UCSD-AML1 (cell line): Measurements from ENCODE around the gene ZNF717.
"Not testable (repeated sequence)": the region's sequence is repeated elsewhere in the genome, so short reads cannot be mapped to it uniquely, and the experiment has no call there.

Source experiments
- DNase-seq: peaks from one replicate; lab custom pipeline; 2025; ENCODE audit not compliant: unreplicated experiment; lab: John Stamatoyannopoulos, UW

ZNF717 gene

GRCh38 chr3:75785081-75785755 is at the start of gene ZNF717:
ZNF717 (minus strand) TSS chr3:75785549; CDS start chr3:75783362, 2,187 bp downstream.
- DNase-seq, result peak; percentile 92

GRCh38 chr3:75831076-75831475 is 45.7 kb upstream of the ZNF717 start:
- DNase-seq, result not testable (repeated sequence)

- not testable (repeated sequence) for DNase-seq
Observed at GRCh38 chr3:75818019-75818418, 32.7 kb upstream of the ZNF717 start.

GRCh38 chr3:75816287-75817180 is 31.2 kb upstream of the ZNF717 start:
- not testable (repeated sequence) for DNase-seq

- no peak for DNase-seq
Observed at GRCh38 chr3:75814797-75815196, 29.4 kb upstream of the ZNF717 start.

GRCh38 chr3:75782506-75782905 is 2.8 kb downstream of the ZNF717 start:
- no peak for DNase-seq

- no peak for DNase-seq
Observed at GRCh38 chr3:75781079-75781745, 4.1 kb downstream of the ZNF717 start.

- not testable (repeated sequence) for DNase-seq
Observed at GRCh38 chr3:75777742-75778141, 7.6 kb downstream of the ZNF717 start.

GRCh38 chr3:75771631-75772030 is 13.7 kb downstream of the ZNF717 start:
- not testable (repeated sequence) for DNase-seq

GRCh38 chr3:75768303-75769017 is 16.9 kb downstream of the ZNF717 start:
- DNase-seq, result no peak

- DNase-seq, result no peak
Observed at GRCh38 chr3:75737831-75738493, 47.4 kb downstream of the ZNF717 start.

GRCh38 chr3:75727985-75728384 is 57.4 kb downstream of the ZNF717 start:
- DNase-seq, result no peak

- no peak for DNase-seq
Observed at GRCh38 chr3:75692061-75692460, 93.3 kb downstream of the ZNF717 start.

GRCh38 chr3:75687323-75687722 is 98.0 kb downstream of the ZNF717 start:
- DNase-seq, result no peak
